Transverse colon (tissue), 4 donors: ENCODE data around the gene ABCB8. TPM values are rescaled to one million over a fixed set of nuclear protein-coding genes. Genes with fewer than 3 reads are reported as not detected.

Source experiments
- DNase-seq: peaks from one replicate; pipeline ENCODE4 v3.0.0-alpha.2; 2019
- H3K27ac ChIP-seq, 4 donors: fragments of 200-600 bp; sonication (generic); 2 replicates each; pipeline ENCODE4 v1.5.1; 2016 to 2018; ENCODE audit warnings: inconsistent platforms in 4 of 4
- H3K27me3 ChIP-seq: fragments of 200-600 bp; sonication (generic); 2 replicates; pipeline ENCODE4 v1.5.1; 2017; ENCODE audit warnings: inconsistent platforms
- H3K36me3 ChIP-seq, 4 donors: fragments of 200-600 bp; sonication (generic); 2 replicates each; pipeline ENCODE4 v1.5.1; 2017 to 2019; ENCODE audit warnings: inconsistent platforms in 4 of 4
- H3K4me1 ChIP-seq, 4 donors: fragments of 200-600 bp; sonication (generic); 2 replicates each; pipeline ENCODE4 v1.5.1; 2017 to 2020; ENCODE audit warnings: inconsistent platforms in 4 of 4
- H3K4me3 ChIP-seq, 4 donors: fragments of 200-600 bp; sonication (generic); 1 replicate in 1 of 4; 2 replicates in 3 of 4; pipeline versions ENCODE4 v1.5.1 to v1.6.1; 2017 to 2019; ENCODE audit warnings: inconsistent platforms in 4 of 4
- H3K9me3 ChIP-seq, 2 donors: fragments of 200-600 bp; sonication (generic); 2 replicates each; pipeline ENCODE4 v1.5.1; 2017 to 2019; ENCODE audit warnings: inconsistent platforms in 2 of 2
- CTCF ChIP-seq, 5 experiments: fragments of 200-600 bp in 3 of 5; fragments of 450-650 bp in 2 of 5; sonication (generic) in 3 of 5; IDR thresholded peaks; 1 replicate in 2 of 5; 2 replicates in 3 of 5; pipeline ENCODE4 v1.5.1; 2016 to 2017; ENCODE audit warnings: antibody characterized with exemption in 5 of 5, inconsistent platforms in 3 of 5, mild to moderate bottlenecking in 2 of 5, moderate library complexity in 1 of 5
- EP300 ChIP-seq: sonication (generic); formaldehyde crosslinking; IDR thresholded peaks from one replicate; pipeline ENCODE4 v1.6.1; 2017; ENCODE audit warnings: antibody characterized with exemption, low read depth
- POLR2A ChIP-seq: fragments of 450-650 bp; IDR thresholded peaks from one replicate; pipeline ENCODE4 v1.6.1; 2016; ENCODE audit warnings: antibody characterized with exemption, mild to moderate bottlenecking, moderate library complexity
- POLR2AphosphoS5 ChIP-seq, 3 donors: sonication (generic); formaldehyde crosslinking; IDR thresholded peaks; one replicate each; pipeline ENCODE4 v1.6.1; 2016; ENCODE audit warnings: antibody characterized with exemption in 3 of 3
- whole genome bisulfite sequencing, 2 donors: methylation state at CpG; one replicate each; pipeline ENCODE4 v1.1.5; 2018; ENCODE audit warnings: low coverage in 1 of 2; 5-methylcytosine and 5-hydroxymethylcytosine counted together
- in situ Hi-C, 4 donors: fragments of 200-750 bp; cut with MboI; loops; one replicate each; pipeline versions ENCODE4 v1.15.0 to v1.15.1; 2017; ENCODE audit warnings: low sequenced_read_pairs in 3 of 4, low pct_ligation_motif_present in 1 of 4, low pct_unique_long_range_greater_than_20kb in 1 of 4
- intact Hi-C: fragments of 100-400 bp; cut with DNase I; formaldehyde crosslinking; loops from one replicate; pipeline ENCODE4 v1.15.1; 2023; ENCODE audit warnings: low total_unique reads
- total RNA-seq, 4 donors: library from RNA; depleted of rRNA; stranded (reverse); fragments of >200 nt; gene quantifications; one replicate each; pipeline ENCODE4 v1.1.0, GENCODE V29; 2016

The ABCB8 gene
- total RNA-seq, 4 donors from 2014 or later: 33.3 to 76.4 (median 51.4) TPM

GRCh38 chr7:150988230-150989226, 39.7 kb upstream of the ABCB8 start:
- in situ Hi-C loops (loop anchor here (5.0 to 25.0 kb wide), 8 partner anchors 91 to 551 kb away; no protein-coding TSS in a partner anchor), intact Hi-C loops (loop anchor here (1.0 to 5.0 kb wide), 3 partner anchors 26 to 206 kb away; no protein-coding TSS in a partner anchor)
- peak; percentile 85 to 92 (median 88) for TF ChIP-seq CTCF (IDR thresholded peaks at IDR 0.05)
- no peak for TF ChIP-seq POLR2A
- Histone ChIP-seq H3K27me3 (peaks cover 7% of the 10 kb centered on the region), H3K4me3 (no peak overlapping the region), H3K27ac (peak overlapping the region in 3 of 4 donors; percentile 2 to 57 (median 27)), H3K36me3 (no peaks in the 10 kb centered on the region), H3K4me1 (peaks cover 6 to 19% (median 12%) of the 10 kb centered on the region in 4 donors), H3K9me3 (peaks cover 0 to 4% of the 10 kb centered on the region in 2 donors)
- DNase-seq: peak; percentile 61
- WGBS, 2 donors: 9 to 30% methylated on average over 2 to 23 of the region's 31 CpGs

- Histone ChIP-seq H3K9me3 (peaks cover 0 to 4% of the 10 kb centered on the region in 2 donors), H3K4me1 (peaks cover 6 to 21% (median 12%) of the 10 kb centered on the region in 4 donors), H3K27ac (peak overlapping the region in 3 of 4 donors; percentile 2 to 57 (median 27)), H3K36me3 (no peaks in the 10 kb centered on the region), H3K27me3 (peaks cover 7% of the 10 kb centered on the region), H3K4me3 (no peak overlapping the region)
- in situ Hi-C loops: loop anchor here (5.0 to 25.0 kb wide), 8 partner anchors 92 to 552 kb away; no protein-coding TSS in a partner anchor
- no peak for DNase-seq
- intact Hi-C loops: loop anchor here (2.0 to 5.0 kb wide), 2 partner anchors 27 to 207 kb away; no protein-coding TSS in a partner anchor
- TF ChIP-seq CTCF (IDR thresholded peaks at IDR 0.05) (no peak), POLR2AphosphoS5 (IDR thresholded peaks at IDR 0.05) (no peak)
- WGBS, 2 donors: 73% methylated on average over 7 of the region's 7 CpGs; no CpG with 5 or more reads in 1 of the 2 donors
Measured at GRCh38 chr7:150989456-150989855, 38.8 kb upstream of the ABCB8 start.

- H3K4me3 ChIP-seq: no peak within 1 kb of the TSS
- TF ChIP-seq POLR2A: no peak
- TF ChIP-seq EP300: no peak
- no peak for TF ChIP-seq POLR2AphosphoS5 (IDR thresholded peaks at IDR 0.05)
- no peak for TF ChIP-seq CTCF (IDR thresholded peaks at IDR 0.05)
- intact Hi-C loops (no loop called here), in situ Hi-C loops (loop anchor here in 3 of 4 donors (25.0 kb wide), 3 partner anchors 103 to 553 kb away; no protein-coding TSS in a partner anchor)
- peaks cover 0 to 4% of the 10 kb centered on the region in 2 donors for H3K9me3 ChIP-seq
- H3K27ac ChIP-seq: no peak within 1 kb of the TSS
- DNase-seq: no peak
- peaks cover 6 to 25% (median 12%) of the 10 kb centered on the region in 4 donors for H3K4me1 ChIP-seq
- WGBS, 2 donors: 80% methylated on average over 12 of the region's 12 CpGs; no CpG with 5 or more reads in 1 of the 2 donors
- no peaks in the 10 kb centered on the region for H3K36me3 ChIP-seq
- peaks cover 3% of the 10 kb centered on the region for H3K27me3 ChIP-seq
Measured at GRCh38 chr7:150990416-150991186, 37.6 kb upstream of the ABCB8 start, which contains the start of gene NOS3. Gene NOS3, plus strand, starts transcription at chr7:150991017. Its CDS starts 2,787 bp downstream, at chr7:150993804.
